NT2/D1 (cell line): Measurements from ENCODE around the gene CFAP20.
A peak's percentile ranks its signal among the peaks of the same experiment; 100 is the strongest.
"Not testable (repeated sequence)": the region's sequence is repeated elsewhere in the genome, so short reads cannot be mapped to it uniquely, and the experiment has no call there.

Source experiments
- DNase-seq: peaks from one replicate; pipeline ENCODE4 v3.0.0-alpha.2; 2011; ENCODE audit warnings: low read depth, low spot score
- H3K27me3 ChIP-seq: 2 replicates; pipeline ENCODE4 v1.6.0; 2011; ENCODE audit warnings: mild to moderate bottlenecking; ENCODE audit not compliant: insufficient read length, insufficient read depth
- H3K36me3 ChIP-seq: 2 replicates; pipeline ENCODE4 v1.6.1; 2011; ENCODE audit warnings: mild to moderate bottlenecking, low read length, mixed read lengths; ENCODE audit not compliant: insufficient read depth, insufficient read length
- H3K4me1 ChIP-seq: 2 replicates; pipeline ENCODE4 v1.5.1; 2011; ENCODE audit not compliant: insufficient read depth, insufficient read length
- H3K4me3 ChIP-seq: 2 replicates; pipeline ENCODE4 v1.5.1; 2011; ENCODE audit warnings: low read depth; ENCODE audit not compliant: insufficient read length
- H3K9ac ChIP-seq: 2 replicates; pipeline ENCODE4 v1.6.0; 2011; ENCODE audit warnings: low read depth; ENCODE audit not compliant: insufficient read length
- H3K9me3 ChIP-seq: 2 replicates; pipeline ENCODE4 v1.5.1; 2011; ENCODE audit warnings: mild to moderate bottlenecking, low read length; ENCODE audit not compliant: insufficient read depth
- SUZ12 ChIP-seq: IDR thresholded peaks from 2 replicates; pipeline ENCODE4 v1.6.1; 2011; ENCODE audit not compliant: insufficient read length, insufficient read depth; ENCODE audit errors: extremely low read depth
- YY1 ChIP-seq: IDR thresholded peaks from 2 replicates; pipeline ENCODE4 v1.6.1; 2011; ENCODE audit not compliant: insufficient read length, insufficient read depth
- ZNF274 ChIP-seq: IDR thresholded peaks from 2 replicates; pipeline ENCODE4 v1.6.1; 2011; ENCODE audit warnings: mild to moderate bottlenecking, low read depth, low read length

CFAP20 gene

DNA sequence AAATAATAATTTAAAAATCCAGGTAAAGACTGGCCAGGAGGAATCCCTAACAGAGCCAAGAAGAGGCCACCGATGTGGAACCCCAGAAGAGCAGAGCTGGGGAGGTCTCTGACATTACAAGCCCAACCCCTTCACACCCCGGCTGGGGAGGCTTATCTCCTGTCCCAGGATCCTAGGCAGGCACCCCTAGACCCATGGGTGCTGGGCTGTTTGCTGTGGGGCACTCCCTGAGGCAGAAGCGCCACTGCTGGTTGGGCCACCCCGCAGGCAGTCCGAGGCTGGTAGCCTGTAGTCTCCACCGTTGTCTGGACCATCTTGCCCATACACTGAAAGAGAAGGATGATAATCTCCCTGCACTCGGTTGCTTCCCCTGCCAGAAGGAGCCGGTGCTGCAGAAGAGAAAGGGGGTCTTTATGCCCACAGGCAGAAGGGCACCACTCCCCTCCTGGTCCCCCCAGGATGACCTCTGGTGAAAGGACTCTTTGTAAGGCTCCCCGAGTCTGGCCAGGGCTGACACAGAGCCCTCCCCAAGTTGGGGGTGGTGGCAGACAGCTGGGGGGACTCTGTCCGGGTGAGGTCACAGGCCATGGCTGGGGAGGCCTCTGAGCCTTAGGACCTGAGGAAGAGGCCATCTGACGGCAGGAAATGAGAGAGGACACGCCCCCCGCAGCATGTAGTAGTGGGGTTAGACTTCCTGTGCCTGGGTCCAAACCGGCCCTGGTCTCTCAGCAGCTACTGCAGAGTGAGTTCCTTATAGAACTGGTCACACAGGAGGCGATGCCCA, 34.2 kb downstream of the CFAP20 start:
- H3K4me3 ChIP-seq = no peak overlapping the region
- H3K27me3 ChIP-seq = no peaks in the 10 kb centered on the region
- TF ChIP-seq YY1 (no peak), SUZ12 (no peak), ZNF274 (no peak)
- H3K9ac ChIP-seq = no peak overlapping the region
- H3K4me1 ChIP-seq = peaks cover 18% of the 10 kb centered on the region
- DNase-seq = no peak
- H3K9me3 ChIP-seq = no peaks in the 10 kb centered on the region
- no peaks in the 10 kb centered on the region for H3K36me3 ChIP-seq

DNA sequence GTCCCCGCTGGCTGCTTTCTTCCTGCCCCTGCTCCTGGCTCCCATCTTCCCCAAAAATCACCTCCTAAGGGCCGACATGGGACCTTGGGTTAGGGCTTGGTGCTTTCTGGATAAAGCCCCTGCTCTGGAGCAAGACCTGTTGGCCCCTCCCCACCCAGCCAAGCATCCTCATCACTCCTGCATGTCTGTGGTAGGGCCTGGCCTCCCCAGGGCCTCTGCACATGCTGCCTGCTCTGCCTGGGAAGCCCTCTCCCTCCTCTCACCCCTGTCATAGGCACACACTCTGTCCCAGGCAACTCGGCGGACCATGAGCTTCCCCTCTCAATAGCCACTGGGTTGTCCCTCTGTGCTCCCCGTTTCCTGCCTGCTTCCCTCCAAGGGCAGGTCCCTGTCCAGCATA, 35.2 kb downstream of the CFAP20 start:
- peaks cover 15% of the 10 kb centered on the region for H3K4me1 ChIP-seq
- no peak overlapping the region for H3K9ac ChIP-seq
- no peak for DNase-seq
- H3K9me3 ChIP-seq = no peaks in the 10 kb centered on the region
- H3K36me3 ChIP-seq = no peaks in the 10 kb centered on the region
- no peaks in the 10 kb centered on the region for H3K27me3 ChIP-seq
- H3K4me3 ChIP-seq = no peak overlapping the region
- TF ChIP-seq SUZ12 (no peak), ZNF274 (no peak)

DNA sequence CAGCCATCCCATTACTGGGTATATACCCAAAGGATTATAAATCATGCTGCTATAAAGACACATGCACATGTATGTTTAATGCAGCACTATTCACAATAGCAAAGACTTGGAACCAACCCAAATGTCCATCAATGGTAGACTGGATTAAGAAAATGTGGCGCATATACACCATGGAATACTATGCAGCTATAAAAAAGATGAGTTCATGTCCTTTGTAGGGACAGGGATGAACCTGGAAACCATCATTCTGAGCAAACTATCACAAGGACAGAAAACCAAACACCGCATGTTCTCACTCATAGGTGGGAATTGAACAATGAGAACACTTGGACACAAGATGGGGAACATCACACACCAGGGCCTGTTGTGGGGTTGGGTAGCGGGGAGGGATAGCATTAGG, 38.8 kb downstream of the CFAP20 start:
- not testable (repeated sequence) for H3K9me3 ChIP-seq, H3K9ac ChIP-seq, DNase-seq, H3K27me3 ChIP-seq, H3K36me3 ChIP-seq, H3K4me3 ChIP-seq
- peaks cover 22% of the 10 kb centered on the region for H3K4me1 ChIP-seq

DNA sequence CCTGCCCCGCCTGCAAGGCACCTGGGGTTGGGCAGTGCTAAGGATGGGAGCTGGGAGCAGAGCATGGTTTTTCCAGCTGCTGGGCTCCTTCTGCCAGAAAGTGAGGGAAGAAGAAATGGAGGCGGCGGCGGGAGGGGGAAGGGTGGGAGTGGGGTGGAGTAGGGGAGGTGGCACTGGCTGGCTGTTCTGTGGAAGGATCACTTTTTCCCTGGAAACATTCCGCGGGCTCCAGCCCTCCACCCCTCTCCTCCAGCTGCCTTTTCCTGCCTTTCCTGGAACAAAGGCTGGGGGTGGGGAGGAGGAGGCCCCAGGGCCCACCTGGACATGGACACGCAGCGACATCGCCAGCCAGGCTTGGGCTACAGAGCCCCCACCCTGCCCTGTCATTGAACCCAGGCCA, 41.1 kb downstream of the CFAP20 start:
- TF ChIP-seq ZNF274 = no peak
- no peak for TF ChIP-seq SUZ12
- no peak for TF ChIP-seq YY1
- no peak for DNase-seq
- Histone ChIP-seq H3K36me3 (no peaks in the 10 kb centered on the region), H3K4me1 (peaks cover 22% of the 10 kb centered on the region), H3K4me3 (no peak overlapping the region), H3K9me3 (no peaks in the 10 kb centered on the region), H3K9ac (no peak overlapping the region), H3K27me3 (no peaks in the 10 kb centered on the region)

DNA sequence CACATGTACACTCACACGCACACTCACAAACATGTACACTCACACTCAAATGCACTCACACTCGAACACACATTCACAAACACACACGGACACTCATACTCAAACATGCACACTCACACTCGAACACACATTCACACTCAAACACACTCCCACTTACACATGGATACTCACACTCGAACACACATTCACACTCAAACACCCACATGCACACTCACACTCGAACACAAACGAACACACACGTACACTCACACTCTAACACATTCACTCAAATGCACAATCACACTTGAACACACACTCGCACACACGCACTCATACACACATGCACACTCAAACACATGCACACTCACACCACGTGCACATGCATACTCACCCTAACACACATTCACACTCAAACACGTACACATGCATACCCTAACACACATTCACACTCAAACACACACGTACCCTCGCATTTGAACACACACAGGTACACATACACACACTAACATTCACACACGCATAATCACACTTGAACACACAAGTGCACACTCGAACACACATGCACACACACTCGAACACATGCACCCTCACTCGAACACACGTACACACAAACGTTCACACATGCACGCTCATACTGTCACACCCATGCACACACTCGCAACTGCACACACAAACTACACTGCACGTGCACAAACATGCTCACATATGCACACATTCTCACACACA, 41.8 kb downstream of the CFAP20 start:
- Histone ChIP-seq H3K4me3 (no peak overlapping the region), H3K9ac (no peak overlapping the region), H3K27me3 (no peaks in the 10 kb centered on the region), H3K4me1 (peaks cover 22% of the 10 kb centered on the region), H3K9me3 (no peaks in the 10 kb centered on the region), H3K36me3 (no peaks in the 10 kb centered on the region)
- DNase-seq = no peak
- TF ChIP-seq YY1 (no peak), SUZ12 (no peak), ZNF274 (no peak)

DNA sequence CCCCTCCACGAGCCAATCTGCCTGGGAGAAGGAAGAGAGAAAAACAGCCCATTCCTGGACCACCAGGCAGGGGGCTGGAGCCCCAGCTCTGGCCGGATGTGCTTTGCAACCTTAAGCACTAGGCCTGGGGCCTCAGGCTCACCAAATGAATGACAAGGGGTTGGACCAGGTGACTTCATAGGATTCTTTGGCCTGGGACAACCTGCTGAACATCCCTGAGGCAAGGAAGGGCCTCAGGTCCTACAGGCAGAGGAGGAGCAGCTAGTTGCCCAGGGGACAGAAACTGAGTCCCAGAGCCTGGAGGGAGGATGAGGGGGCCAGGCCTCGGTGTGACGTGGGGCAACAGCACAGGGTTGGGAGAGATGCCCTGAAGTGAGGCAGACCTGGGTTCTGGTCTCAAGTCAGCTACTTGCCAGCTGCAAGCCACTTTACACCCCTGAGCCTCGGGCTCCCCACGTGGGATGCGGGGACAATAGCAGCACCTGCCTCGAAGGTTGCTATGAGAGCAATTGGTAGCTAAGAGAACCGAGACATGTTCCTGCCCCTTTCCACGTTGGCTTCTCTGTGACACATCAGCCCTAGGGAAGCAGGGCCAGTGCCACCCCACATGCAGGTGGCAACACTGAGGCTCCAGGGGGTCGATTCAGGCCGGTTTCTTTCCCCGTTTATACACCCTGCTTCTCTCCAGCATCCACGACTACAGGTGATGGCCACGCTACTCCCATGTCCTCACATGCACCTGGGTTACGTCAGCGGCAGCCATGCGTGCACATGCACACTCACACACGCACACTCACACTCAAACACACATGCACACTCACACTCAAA, 42.6 kb downstream of the CFAP20 start:
- H3K4me1 ChIP-seq = peaks cover 24% of the 10 kb centered on the region
- no peak overlapping the region for H3K4me3 ChIP-seq
- H3K36me3 ChIP-seq = no peaks in the 10 kb centered on the region
- no peaks in the 10 kb centered on the region for H3K9me3 ChIP-seq
- H3K9ac ChIP-seq = peak overlapping the region; percentile 27
- no peak for DNase-seq
- no peak for TF ChIP-seq ZNF274
- no peak for TF ChIP-seq SUZ12
- no peak for TF ChIP-seq YY1
- no peaks in the 10 kb centered on the region for H3K27me3 ChIP-seq

DNA sequence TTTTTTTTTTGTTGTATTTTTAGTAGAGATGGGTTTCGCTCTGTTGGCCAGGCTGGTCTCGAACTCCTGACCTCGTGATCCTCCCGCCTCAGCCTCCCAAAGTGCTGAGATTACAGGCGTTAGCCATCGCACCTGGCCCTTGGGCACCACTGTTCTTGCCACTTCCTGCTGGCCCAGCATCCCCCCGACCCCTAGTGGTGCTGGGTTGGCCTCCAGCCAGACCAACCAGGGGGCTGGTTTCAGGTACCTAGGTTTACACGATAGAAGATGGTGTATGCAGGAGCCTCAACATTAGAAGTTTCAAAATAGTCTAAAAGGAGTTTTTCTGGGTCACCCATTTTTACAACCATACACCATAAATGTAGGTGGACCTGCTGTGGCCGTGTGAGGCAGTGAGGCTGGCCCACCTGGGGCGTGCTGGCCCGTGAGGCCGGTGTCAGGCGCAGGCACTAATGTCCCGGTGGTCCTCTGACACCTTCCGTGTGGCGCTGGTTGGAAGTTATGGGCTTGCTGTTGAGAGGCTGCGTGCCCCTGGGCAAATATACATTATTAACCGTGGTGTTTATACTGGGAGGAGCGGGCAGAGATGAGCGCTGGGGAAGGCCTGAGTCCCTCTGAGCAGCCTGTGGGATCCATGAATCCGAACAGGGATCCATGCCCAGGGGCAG, 43.5 kb downstream of the CFAP20 start:
- no peaks in the 10 kb centered on the region for H3K36me3 ChIP-seq
- peaks cover 25% of the 10 kb centered on the region for H3K4me1 ChIP-seq
- H3K27me3 ChIP-seq = no peaks in the 10 kb centered on the region
- no peak for TF ChIP-seq SUZ12
- TF ChIP-seq ZNF274 = no peak
- TF ChIP-seq YY1 = no peak
- H3K4me3 ChIP-seq = no peak overlapping the region
- no peak for DNase-seq
- H3K9ac ChIP-seq = no peak overlapping the region
- H3K9me3 ChIP-seq = no peaks in the 10 kb centered on the region
